Keratinocyte (primary cell): ENCODE results near the gene RSL1D1. TPM values are rescaled to one million over a fixed set of nuclear protein-coding genes. Genes with fewer than 3 reads are reported as not detected.

Experiments used
- DNase-seq: peaks from one replicate; pipeline ENCODE4 v3.0.0-alpha.2; 2011; ENCODE audit warnings: low read depth, missing footprints, low spot score
- FAIRE-seq: peaks from 2 replicates; lab custom pipeline; 2011; peaks lifted over from hg19 to GRCh38; lab: Jason Lieb, UNC
- H2AFZ ChIP-seq: 2 replicates; pipeline ENCODE4 v1.6.0; 2012; ENCODE audit warnings: low read length, control low read depth, inconsistent platforms; ENCODE audit not compliant: control insufficient read depth
- H3K27ac ChIP-seq: 2 replicates; pipeline ENCODE4 v1.5.1; 2011; ENCODE audit warnings: low read length; ENCODE audit not compliant: control insufficient read depth, insufficient read depth
- H3K27me3 ChIP-seq: 3 replicates; pipeline ENCODE4 v1.6.0; 2011; ENCODE audit warnings: low read length; ENCODE audit not compliant: control insufficient read depth, insufficient read depth; ENCODE audit errors: extremely low read depth
- H3K36me3 ChIP-seq, 2 experiments: 2 replicates in 1 of 2; 3 replicates in 1 of 2; pipeline ENCODE4 v1.5.1; 2011; ENCODE audit warnings: low read length in 2 of 2, mild to moderate bottlenecking in 1 of 2; ENCODE audit not compliant: control insufficient read depth in 2 of 2, insufficient read depth in 2 of 2; ENCODE audit errors: extremely low read depth in 1 of 2
- H3K4me1 ChIP-seq: 3 replicates; pipeline ENCODE4 v1.5.1; 2011; ENCODE audit warnings: low read length; ENCODE audit not compliant: control insufficient read depth, insufficient read depth; ENCODE audit errors: extremely low read depth
- H3K4me2 ChIP-seq: 3 replicates; pipeline ENCODE4 v1.6.0; 2011; ENCODE audit warnings: low read depth, low read length; ENCODE audit not compliant: control insufficient read depth, insufficient read depth; ENCODE audit errors: extremely low read depth
- H3K4me3 ChIP-seq, 3 experiments: fragments of 200-600 bp in 1 of 3; sonication (generic) in 1 of 3; 2 replicates in 2 of 3; 3 replicates in 1 of 3; pipeline ENCODE4 v1.5.1; 2011 to 2016; ENCODE audit warnings: low read length in 3 of 3, mild to moderate bottlenecking in 3 of 3, control low read depth in 2 of 3, inconsistent platforms in 1 of 3, low read depth in 1 of 3, mixed read lengths in 1 of 3, mixed run types in 1 of 3, moderate library complexity in 1 of 3; ENCODE audit not compliant: control insufficient read depth in 2 of 3, insufficient read depth in 2 of 3; ENCODE audit errors: extremely low read depth in 1 of 3
- H3K79me2 ChIP-seq: 2 replicates; pipeline ENCODE4 v1.6.0; 2012; ENCODE audit warnings: low read length; ENCODE audit not compliant: control insufficient read depth, insufficient read depth
- H3K9ac ChIP-seq: 3 replicates; pipeline ENCODE4 v1.6.0; 2011; ENCODE audit warnings: low read length; ENCODE audit not compliant: control insufficient read depth, insufficient read depth; ENCODE audit errors: extremely low read depth
- H3K9me1 ChIP-seq: 3 replicates; pipeline ENCODE4 v1.6.0; 2011; ENCODE audit warnings: low read length; ENCODE audit not compliant: control insufficient read depth, insufficient read depth; ENCODE audit errors: extremely low read depth
- H3K9me3 ChIP-seq: 2 replicates; pipeline ENCODE4 v1.5.1; 2012; ENCODE audit warnings: low read depth, low read length; ENCODE audit not compliant: control insufficient read depth
- H4K20me1 ChIP-seq: 3 replicates; pipeline ENCODE4 v1.6.0; 2011; ENCODE audit warnings: low read length; ENCODE audit not compliant: control insufficient read depth, insufficient read depth; ENCODE audit errors: extremely low read depth
- EZH2 ChIP-seq: IDR thresholded peaks from one replicate; pipeline ENCODE4 v1.6.1; 2012; ENCODE audit warnings: inconsistent platforms, mild to moderate bottlenecking, low read length, moderate library complexity
- dilution Hi-C: fragments of 300-500 bp; cut with MboI; formaldehyde crosslinking; loops from one replicate; pipeline ENCODE4 v1.7.0; 2020; ENCODE audit warnings: low sequenced_read_pairs; ENCODE audit not compliant: extremely low pct_ligation_motif_present
- polyA plus RNA-seq, 5 experiments: library from polyadenylated mRNA; depleted of rRNA in 3 of 5; stranded (reverse) in 3 of 5; stranded (forward) in 1 of 5; unstranded in 1 of 5; fragments of >200 nt; gene quantifications; 1 replicate in 1 of 5; 2 replicates in 3 of 5; 3 replicates in 1 of 5; pipeline versions ENCODE4 v1.2.1 to v1.2.3, GENCODE V29; 2011 to 2012; ENCODE audit warnings: missing spikeins in 2 of 5, low read depth in 1 of 5, low replicate concordance in 1 of 5
- TF ChIP-seq, protein P1 (sequence below), 3 experiments: IDR thresholded peaks in 1 of 3; conservative IDR thresholded peaks in 1 of 3; optimal IDR thresholded peaks in 1 of 3; 2 replicates in 2 of 3; 3 replicates in 1 of 3; pipeline versions ENCODE3 to v1.5.1; 2011; ENCODE audit warnings: low read length in 3 of 3, mild to moderate bottlenecking in 3 of 3, moderate library complexity in 2 of 3, control low read depth in 1 of 3, inconsistent platforms in 1 of 3; ENCODE audit not compliant: insufficient read depth in 2 of 3; ENCODE audit errors: extremely low read depth in 1 of 3

RSL1D1 gene
- polyA plus RNA-seq, 1 donor (not counting 4 experiments of a cell fraction or from before 2014, with no cell fraction given), result 185 TPM

DNA sequence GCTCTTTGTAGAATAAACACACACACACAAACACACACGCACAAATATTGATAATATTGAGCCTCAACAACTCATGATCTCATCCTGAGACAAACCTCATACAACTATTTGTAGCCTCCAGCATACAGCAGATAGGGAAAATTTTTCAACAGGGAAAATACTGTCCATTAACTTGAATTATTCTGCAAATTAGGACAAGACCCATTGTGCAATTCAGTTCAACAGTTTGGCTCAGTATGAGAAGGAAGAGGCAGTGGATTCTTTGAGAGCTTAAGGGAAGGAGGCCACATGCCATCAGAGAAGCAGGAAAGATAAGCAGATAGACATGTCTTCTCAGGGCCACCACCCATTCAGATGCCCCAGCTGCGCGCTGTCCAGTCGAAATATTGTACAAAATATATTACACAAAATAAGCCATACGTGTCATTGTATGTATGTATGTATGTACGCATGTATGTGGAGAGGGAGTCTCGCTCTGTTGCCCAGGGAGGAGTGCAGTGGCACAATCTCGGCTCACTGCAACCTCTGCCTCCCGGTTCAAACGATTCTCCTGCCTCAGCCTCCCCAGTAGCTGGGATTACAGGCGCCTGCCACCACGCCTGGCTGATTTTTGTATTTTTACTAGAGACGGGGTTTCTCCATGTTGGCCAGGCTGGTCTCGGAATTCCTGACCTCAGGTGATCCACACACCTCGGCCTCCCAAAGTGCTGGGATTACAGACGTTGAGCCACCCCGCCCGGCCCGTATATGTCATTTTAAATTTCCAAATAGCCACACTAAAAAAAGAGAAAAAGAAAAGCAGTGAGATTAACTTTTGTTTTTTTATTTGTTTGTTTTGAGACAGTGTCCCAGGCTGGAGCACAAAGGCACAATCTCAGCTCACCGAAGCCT lies 56.1 kb downstream of the RSL1D1 start:
- Histone ChIP-seq H3K79me2 (peaks cover 86% of the 10 kb centered on the region), H3K9me3 (no peaks in the 10 kb centered on the region), H3K4me3 (peak overlapping the region; percentile 73 to 96 (median 83)), H3K9me1 (peaks cover 3% of the 10 kb centered on the region), H3K27me3 (no peaks in the 10 kb centered on the region), H3K36me3 (peaks cover 2 to 4% of the 10 kb centered on the region in 2 experiments), H4K20me1 (no peaks in the 10 kb centered on the region), H3K4me1 (peaks cover 29% of the 10 kb centered on the region), H3K27ac (peak overlapping the region; percentile 37), H3K9ac (peak overlapping the region; percentile 97), H2AFZ (no peak overlapping the region), H3K4me2 (peak overlapping the region; percentile 67)
- dilution Hi-C loops, result no loop called here
- DNase-seq (no peak), FAIRE-seq (no peak)
- TF ChIP-seq EZH2, result no peak
- TF ChIP-seq, protein P1, sequence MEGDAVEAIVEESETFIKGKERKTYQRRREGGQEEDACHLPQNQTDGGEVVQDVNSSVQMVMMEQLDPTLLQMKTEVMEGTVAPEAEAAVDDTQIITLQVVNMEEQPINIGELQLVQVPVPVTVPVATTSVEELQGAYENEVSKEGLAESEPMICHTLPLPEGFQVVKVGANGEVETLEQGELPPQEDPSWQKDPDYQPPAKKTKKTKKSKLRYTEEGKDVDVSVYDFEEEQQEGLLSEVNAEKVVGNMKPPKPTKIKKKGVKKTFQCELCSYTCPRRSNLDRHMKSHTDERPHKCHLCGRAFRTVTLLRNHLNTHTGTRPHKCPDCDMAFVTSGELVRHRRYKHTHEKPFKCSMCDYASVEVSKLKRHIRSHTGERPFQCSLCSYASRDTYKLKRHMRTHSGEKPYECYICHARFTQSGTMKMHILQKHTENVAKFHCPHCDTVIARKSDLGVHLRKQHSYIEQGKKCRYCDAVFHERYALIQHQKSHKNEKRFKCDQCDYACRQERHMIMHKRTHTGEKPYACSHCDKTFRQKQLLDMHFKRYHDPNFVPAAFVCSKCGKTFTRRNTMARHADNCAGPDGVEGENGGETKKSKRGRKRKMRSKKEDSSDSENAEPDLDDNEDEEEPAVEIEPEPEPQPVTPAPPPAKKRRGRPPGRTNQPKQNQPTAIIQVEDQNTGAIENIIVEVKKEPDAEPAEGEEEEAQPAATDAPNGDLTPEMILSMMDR (optimal IDR thresholded peaks at IDR 0.05 in 1 of 3, IDR thresholded peaks at IDR 0.05 in 1 of 3, conservative IDR thresholded peaks at IDR 0.05 in 1 of 3; ENCODE audit: extremely low read depth in 1 of 3, insufficient read depth in 2 of 3, low read length in 3 of 3), result no peak

- H3K27me3 ChIP-seq, result no peaks in the 10 kb centered on the region
- H3K79me2 ChIP-seq, result peaks cover 89% of the 10 kb centered on the region
- dilution Hi-C loops, result no loop called here
- no peak overlapping the region for H2AFZ ChIP-seq
- FAIRE-seq (no peak), DNase-seq (no peak)
- peaks cover 3 to 7% of the 10 kb centered on the region in 2 experiments for H3K36me3 ChIP-seq
- no peaks in the 10 kb centered on the region for H4K20me1 ChIP-seq
- peaks cover 3% of the 10 kb centered on the region for H3K9me1 ChIP-seq
- no peak for TF ChIP-seq EZH2
- TF ChIP-seq, protein P1 (optimal IDR thresholded peaks at IDR 0.05 in 1 of 3, IDR thresholded peaks at IDR 0.05 in 1 of 3, conservative IDR thresholded peaks at IDR 0.05 in 1 of 3; ENCODE audit: extremely low read depth in 1 of 3, insufficient read depth in 2 of 3, low read length in 3 of 3), result no peak
- H3K27ac ChIP-seq, result peak overlapping the region; percentile 37
- H3K4me3 ChIP-seq, result peak overlapping the region in 1 of 3 experiments; percentile 32
- H3K9me3 ChIP-seq, result no peaks in the 10 kb centered on the region
- peak overlapping the region; percentile 67 for H3K4me2 ChIP-seq
- H3K9ac ChIP-seq, result no peak overlapping the region
- H3K4me1 ChIP-seq, result peaks cover 29% of the 10 kb centered on the region
Measured at GRCh38 chr16:11794447-11794846, 56.9 kb downstream of the RSL1D1 start.
